Measurements from ENCODE around the gene PPA1.

DNA sequence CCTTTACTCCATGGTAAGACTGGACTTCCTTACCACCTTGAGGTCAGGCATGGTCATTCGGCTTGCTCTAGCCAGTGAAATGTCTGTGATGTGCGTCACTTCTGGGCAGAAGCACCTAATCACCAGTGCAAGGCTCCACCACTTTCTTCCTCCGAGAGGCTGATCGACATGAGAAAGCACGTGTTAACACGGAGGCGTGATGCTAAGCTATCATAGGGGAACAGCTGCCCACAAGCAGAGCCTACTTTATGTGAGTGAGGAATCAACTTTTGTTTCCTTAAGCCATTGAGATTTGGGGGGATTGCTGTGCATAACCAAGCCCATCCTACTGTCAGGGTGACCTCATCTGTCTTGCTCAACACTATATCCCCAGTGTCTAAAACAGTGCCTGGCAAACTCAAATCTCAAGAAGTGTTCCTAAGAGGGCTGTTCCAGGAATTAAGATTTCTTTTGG is 39.8 kb downstream of the PPA1 start:
- TF ChIP-seq, protein P1, sequence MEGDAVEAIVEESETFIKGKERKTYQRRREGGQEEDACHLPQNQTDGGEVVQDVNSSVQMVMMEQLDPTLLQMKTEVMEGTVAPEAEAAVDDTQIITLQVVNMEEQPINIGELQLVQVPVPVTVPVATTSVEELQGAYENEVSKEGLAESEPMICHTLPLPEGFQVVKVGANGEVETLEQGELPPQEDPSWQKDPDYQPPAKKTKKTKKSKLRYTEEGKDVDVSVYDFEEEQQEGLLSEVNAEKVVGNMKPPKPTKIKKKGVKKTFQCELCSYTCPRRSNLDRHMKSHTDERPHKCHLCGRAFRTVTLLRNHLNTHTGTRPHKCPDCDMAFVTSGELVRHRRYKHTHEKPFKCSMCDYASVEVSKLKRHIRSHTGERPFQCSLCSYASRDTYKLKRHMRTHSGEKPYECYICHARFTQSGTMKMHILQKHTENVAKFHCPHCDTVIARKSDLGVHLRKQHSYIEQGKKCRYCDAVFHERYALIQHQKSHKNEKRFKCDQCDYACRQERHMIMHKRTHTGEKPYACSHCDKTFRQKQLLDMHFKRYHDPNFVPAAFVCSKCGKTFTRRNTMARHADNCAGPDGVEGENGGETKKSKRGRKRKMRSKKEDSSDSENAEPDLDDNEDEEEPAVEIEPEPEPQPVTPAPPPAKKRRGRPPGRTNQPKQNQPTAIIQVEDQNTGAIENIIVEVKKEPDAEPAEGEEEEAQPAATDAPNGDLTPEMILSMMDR (IDR thresholded peaks at IDR 0.05), result no peak
- TF ChIP-seq POLR2A (IDR thresholded peaks at IDR 0.05), result no peak
